WTC11 (cell line): ENCODE results near the gene ATG2A. TPM values are rescaled to one million over a fixed set of nuclear protein-coding genes. Genes with fewer than 3 reads are reported as not detected.
A peak's percentile ranks its signal among the peaks of the same experiment; 100 is the strongest.

Source experiments
- AFF4 ChIP-seq: sonication (generic); formaldehyde crosslinking; IDR thresholded peaks from 2 replicates; pipeline ENCODE4 v1.8.1; 2023; ENCODE audit warnings: mild to moderate bottlenecking, missing genetic modification reagents, borderline replicate concordance
- ATF2 ChIP-seq: sonication (generic); formaldehyde crosslinking; IDR thresholded peaks from 2 replicates; pipeline ENCODE4 v1.8.1; 2022; ENCODE audit warnings: low read depth, missing genetic modification reagents, borderline replicate concordance
- CTCF ChIP-seq: fragments of 200-600 bp; IDR thresholded peaks from 2 replicates; pipeline ENCODE4 v1.8.0; 2022; ENCODE audit warnings: antibody characterized with exemption
- E2F4 ChIP-seq: sonication (generic); formaldehyde crosslinking; IDR thresholded peaks from 2 replicates; pipeline ENCODE4 v1.8.1; 2022; ENCODE audit warnings: low read depth, mild to moderate bottlenecking, moderate library complexity, missing genetic modification reagents, borderline replicate concordance
- EMX1 ChIP-seq: fragments of 250-450 bp; sonication (Bioruptor Pico); IDR thresholded peaks from 2 replicates; pipeline ENCODE4 v1.8.0; 2021; ENCODE audit warnings: mild to moderate bottlenecking
- ESRRA ChIP-seq: sonication (generic); formaldehyde crosslinking; IDR thresholded peaks from 2 replicates; pipeline ENCODE4 v1.8.1; 2022; ENCODE audit warnings: mild to moderate bottlenecking, missing genetic modification reagents, borderline replicate concordance
- FOXK1 ChIP-seq: sonication (generic); formaldehyde crosslinking; IDR thresholded peaks from 2 replicates; pipeline ENCODE4 v1.8.0; 2022; ENCODE audit warnings: mild to moderate bottlenecking, moderate library complexity, missing genetic modification reagents
- FOXP4 ChIP-seq: sonication (generic); formaldehyde crosslinking; IDR thresholded peaks from 2 replicates; pipeline ENCODE4 v1.8.0; 2022; ENCODE audit warnings: mild to moderate bottlenecking, missing genetic modification reagents
- GABPB1 ChIP-seq: sonication (generic); formaldehyde crosslinking; IDR thresholded peaks from 2 replicates; pipeline ENCODE4 v1.8.1; 2023; ENCODE audit warnings: mild to moderate bottlenecking, missing genetic modification reagents
- MYBL2 ChIP-seq: sonication (generic); formaldehyde crosslinking; IDR thresholded peaks from 2 replicates; pipeline ENCODE4 v1.8.1; 2023; ENCODE audit warnings: mild to moderate bottlenecking, moderate library complexity, missing genetic modification reagents
- NFYB ChIP-seq: sonication (generic); formaldehyde crosslinking; conservative IDR thresholded peaks from 2 replicates; pipeline ENCODE4 v1.8.0; 2022; ENCODE audit warnings: low read depth, missing genetic modification reagents
- NR2C2 ChIP-seq: sonication (generic); formaldehyde crosslinking; IDR thresholded peaks from 2 replicates; pipeline ENCODE4 v1.8.0; 2022; ENCODE audit warnings: mild to moderate bottlenecking, missing genetic modification reagents
- PREB ChIP-seq: sonication (generic); formaldehyde crosslinking; IDR thresholded peaks from 2 replicates; pipeline ENCODE4 v1.8.1; 2022; ENCODE audit warnings: mild to moderate bottlenecking, missing genetic modification reagents, moderate library complexity, borderline replicate concordance
- SP1 ChIP-seq: sonication (generic); formaldehyde crosslinking; conservative IDR thresholded peaks from 2 replicates; pipeline ENCODE4 v1.8.1; 2022; ENCODE audit warnings: missing genetic modification reagents
- TEAD1 ChIP-seq: sonication (generic); formaldehyde crosslinking; IDR thresholded peaks from 2 replicates; pipeline ENCODE4 v1.8.0; 2022; ENCODE audit warnings: mild to moderate bottlenecking, missing genetic modification reagents
- USF1 ChIP-seq: sonication (generic); formaldehyde crosslinking; IDR thresholded peaks from 2 replicates; pipeline ENCODE4 v1.8.0; 2022; ENCODE audit warnings: mild to moderate bottlenecking, missing genetic modification reagents
- USF2 ChIP-seq: sonication (generic); formaldehyde crosslinking; IDR thresholded peaks from 2 replicates; pipeline ENCODE4 v1.8.1; 2023; ENCODE audit warnings: mild to moderate bottlenecking, missing genetic modification reagents, moderate library complexity
- ZNF121 ChIP-seq: sonication (generic); formaldehyde crosslinking; IDR thresholded peaks from 2 replicates; pipeline ENCODE4 v1.8.0; 2023; ENCODE audit warnings: missing genetic modification reagents
- ZNF263 ChIP-seq: sonication (generic); formaldehyde crosslinking; IDR thresholded peaks from 2 replicates; pipeline ENCODE4 v1.8.1; 2022; ENCODE audit warnings: low read depth, mild to moderate bottlenecking, moderate library complexity, missing genetic modification reagents
- ZNF512 ChIP-seq: sonication (generic); formaldehyde crosslinking; IDR thresholded peaks from 2 replicates; pipeline ENCODE4 v1.8.1; 2022; ENCODE audit warnings: missing genetic modification reagents, borderline replicate concordance
- ZSCAN18 ChIP-seq: fragments of 250-450 bp; sonication (Bioruptor Pico); IDR thresholded peaks from 2 replicates; pipeline ENCODE4 v2.1.2; 2022; ENCODE audit warnings: mild to moderate bottlenecking, moderate library complexity
- total RNA-seq: library from RNA; stranded (reverse); gene quantifications from 3 replicates; pipeline ENCODE4 v1.2.3, GENCODE V29; 2021

ATG2A gene
- total RNA-seq, 1 experiment from 2014 or later: 31.4 TPM

- TF ChIP-seq USF1 (CRISPR knock-in tag) (peak; percentile 67), USF2 (CRISPR knock-in tag) (no peak), E2F4 (CRISPR knock-in tag) (no peak), MYBL2 (CRISPR knock-in tag) (0 out of 2 replicates have a peak, but pooled peaks have one; percentile 17), ESRRA (no peak), ZNF263 (CRISPR knock-in tag) (0 out of 2 replicates have a peak, but pooled peaks have one; percentile 8), ZSCAN18 (CRISPR knock-in tag) (no peak), PREB (CRISPR knock-in tag) (no peak), NR2C2 (no peak), ZNF121 (no peak), CTCF (no peak), ATF2 (CRISPR knock-in tag) (no peak), FOXP4 (CRISPR knock-in tag) (peak; percentile 42; the same call in 1 of the 2 replicates), GABPB1 (CRISPR knock-in tag) (no peak), SP1 (peak; percentile 65), FOXK1 (CRISPR knock-in tag) (0 out of 2 replicates have a peak, but pooled peaks have one; percentile 11), ZNF512 (CRISPR knock-in tag) (no peak), EMX1 (no peak), NFYB (CRISPR knock-in tag) (no peak), TEAD1 (no peak), AFF4 (no peak)
These were observed 38.3 kb downstream of the ATG2A start, which contains the start of gene EHD1 (continued) for GRCh38 chr11:64878494-64879243.
